Keratinocyte (primary cell): Measurements from ENCODE around the gene ITGA2.

Experiments
- EZH2 ChIP-seq: IDR thresholded peaks from one replicate; pipeline ENCODE4 v1.6.1; 2012; ENCODE audit warnings: inconsistent platforms, mild to moderate bottlenecking, low read length, moderate library complexity
- TF ChIP-seq, protein P1 (sequence below), 3 experiments: IDR thresholded peaks in 1 of 3; conservative IDR thresholded peaks in 1 of 3; optimal IDR thresholded peaks in 1 of 3; 2 replicates in 2 of 3; 3 replicates in 1 of 3; pipeline versions ENCODE3 to v1.5.1; 2011; ENCODE audit warnings: low read length in 3 of 3, mild to moderate bottlenecking in 3 of 3, moderate library complexity in 2 of 3, control low read depth in 1 of 3, inconsistent platforms in 1 of 3; ENCODE audit not compliant: insufficient read depth in 2 of 3; ENCODE audit errors: extremely low read depth in 1 of 3

DNA sequence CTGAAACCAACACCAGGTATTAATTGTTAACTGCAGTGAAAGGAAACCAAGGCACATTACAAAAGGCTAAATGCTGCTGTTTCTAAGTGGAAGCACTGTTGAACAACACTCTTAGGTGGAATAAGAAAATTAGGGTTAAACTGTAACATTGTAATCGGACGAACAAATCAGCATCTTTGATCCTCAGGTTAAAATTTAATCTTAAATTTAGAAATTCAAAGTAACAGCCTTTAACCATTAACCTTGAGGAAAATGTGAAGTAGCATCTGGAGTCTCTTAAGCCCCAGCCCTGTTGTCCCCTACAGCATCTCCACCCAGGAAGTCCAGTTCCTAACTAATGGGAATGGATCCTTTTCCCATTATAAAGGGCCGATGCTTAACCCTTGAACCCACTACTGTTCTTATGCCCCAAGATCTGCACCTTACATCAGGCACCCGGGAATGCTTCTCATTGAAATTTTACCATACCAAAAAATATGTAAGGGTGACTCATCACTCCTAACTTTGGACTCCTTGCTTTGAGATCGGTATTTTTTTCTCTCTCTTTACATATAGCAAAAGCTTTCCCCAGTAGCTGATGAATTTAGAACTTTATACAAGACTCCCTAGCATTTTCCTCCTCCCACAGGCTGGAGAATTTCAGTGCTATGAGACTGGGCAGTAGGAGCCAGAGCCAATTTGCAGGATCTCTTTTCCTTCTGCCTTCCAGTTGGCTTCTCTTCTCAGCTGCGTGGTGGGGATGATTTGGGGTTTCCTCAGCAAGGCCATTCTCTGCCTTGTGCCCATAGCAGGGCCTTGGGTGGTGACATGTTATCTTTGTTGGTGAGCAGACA lies 32.0 kb upstream of the ITGA2 start:
- TF ChIP-seq, protein P1, sequence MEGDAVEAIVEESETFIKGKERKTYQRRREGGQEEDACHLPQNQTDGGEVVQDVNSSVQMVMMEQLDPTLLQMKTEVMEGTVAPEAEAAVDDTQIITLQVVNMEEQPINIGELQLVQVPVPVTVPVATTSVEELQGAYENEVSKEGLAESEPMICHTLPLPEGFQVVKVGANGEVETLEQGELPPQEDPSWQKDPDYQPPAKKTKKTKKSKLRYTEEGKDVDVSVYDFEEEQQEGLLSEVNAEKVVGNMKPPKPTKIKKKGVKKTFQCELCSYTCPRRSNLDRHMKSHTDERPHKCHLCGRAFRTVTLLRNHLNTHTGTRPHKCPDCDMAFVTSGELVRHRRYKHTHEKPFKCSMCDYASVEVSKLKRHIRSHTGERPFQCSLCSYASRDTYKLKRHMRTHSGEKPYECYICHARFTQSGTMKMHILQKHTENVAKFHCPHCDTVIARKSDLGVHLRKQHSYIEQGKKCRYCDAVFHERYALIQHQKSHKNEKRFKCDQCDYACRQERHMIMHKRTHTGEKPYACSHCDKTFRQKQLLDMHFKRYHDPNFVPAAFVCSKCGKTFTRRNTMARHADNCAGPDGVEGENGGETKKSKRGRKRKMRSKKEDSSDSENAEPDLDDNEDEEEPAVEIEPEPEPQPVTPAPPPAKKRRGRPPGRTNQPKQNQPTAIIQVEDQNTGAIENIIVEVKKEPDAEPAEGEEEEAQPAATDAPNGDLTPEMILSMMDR (optimal IDR thresholded peaks at IDR 0.05 in 1 of 3, IDR thresholded peaks at IDR 0.05 in 1 of 3, conservative IDR thresholded peaks at IDR 0.05 in 1 of 3; ENCODE audit: extremely low read depth in 1 of 3, insufficient read depth in 2 of 3, low read length in 3 of 3): no peak
- TF ChIP-seq EZH2: no peak
